GM21528 (cell line): ENCODE results near the gene OTUD5.

Experiments used
- ATAC-seq: cut with Tn5 transposase; IDR thresholded peaks from one replicate; pipeline ENCODE4 v1.9.1; 2021; ENCODE audit warnings: mild to moderate bottlenecking, moderate library complexity; ENCODE audit not compliant: unreplicated experiment, low FRiP score

OTUD5 gene

DNA sequence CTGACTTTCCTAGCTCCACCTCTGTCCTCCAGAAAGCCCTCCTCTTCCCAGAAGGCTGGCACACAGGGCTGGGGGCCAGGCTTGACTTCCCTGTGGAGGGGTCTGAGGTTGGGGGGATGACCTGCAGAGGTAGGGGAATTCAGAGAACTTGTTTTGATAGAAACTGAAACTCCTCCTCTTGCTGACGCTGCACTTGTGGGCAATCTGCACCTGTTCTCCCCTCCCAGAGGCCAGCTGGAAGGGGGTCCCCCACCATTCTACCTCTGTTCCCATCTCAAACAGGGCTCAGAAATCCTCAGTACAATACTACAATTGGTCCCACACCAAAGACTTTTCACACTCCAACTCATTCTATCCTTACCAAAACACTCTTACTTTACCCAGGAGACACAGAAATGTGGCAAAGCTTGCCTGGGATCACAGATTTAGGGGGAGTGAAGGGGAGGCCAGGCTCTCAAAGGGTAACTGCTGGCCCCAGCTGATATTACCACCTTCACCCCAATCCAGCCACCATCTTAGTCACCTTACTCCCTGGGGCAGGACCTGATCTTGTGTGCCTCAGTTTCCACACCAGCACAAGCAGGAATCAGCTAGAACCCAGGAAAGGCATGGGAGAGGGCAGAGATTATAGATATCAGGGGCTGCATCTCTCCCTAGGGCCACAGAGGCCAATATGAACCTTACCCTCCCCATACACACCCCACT lies 18.5 kb downstream of the OTUD5 start:
- ATAC-seq = peak; percentile 44

- peak; percentile 54 for ATAC-seq
Measured at GRCh38 chrX:48937054-48937907, 20.1 kb downstream of the OTUD5 start.

- ATAC-seq = peak; percentile 7
Measured at GRCh38 chrX:48936429-48937053, 20.9 kb downstream of the OTUD5 start.

- ATAC-seq = no peak
Measured at GRCh38 chrX:48935301-48935670, 22.1 kb downstream of the OTUD5 start.

DNA sequence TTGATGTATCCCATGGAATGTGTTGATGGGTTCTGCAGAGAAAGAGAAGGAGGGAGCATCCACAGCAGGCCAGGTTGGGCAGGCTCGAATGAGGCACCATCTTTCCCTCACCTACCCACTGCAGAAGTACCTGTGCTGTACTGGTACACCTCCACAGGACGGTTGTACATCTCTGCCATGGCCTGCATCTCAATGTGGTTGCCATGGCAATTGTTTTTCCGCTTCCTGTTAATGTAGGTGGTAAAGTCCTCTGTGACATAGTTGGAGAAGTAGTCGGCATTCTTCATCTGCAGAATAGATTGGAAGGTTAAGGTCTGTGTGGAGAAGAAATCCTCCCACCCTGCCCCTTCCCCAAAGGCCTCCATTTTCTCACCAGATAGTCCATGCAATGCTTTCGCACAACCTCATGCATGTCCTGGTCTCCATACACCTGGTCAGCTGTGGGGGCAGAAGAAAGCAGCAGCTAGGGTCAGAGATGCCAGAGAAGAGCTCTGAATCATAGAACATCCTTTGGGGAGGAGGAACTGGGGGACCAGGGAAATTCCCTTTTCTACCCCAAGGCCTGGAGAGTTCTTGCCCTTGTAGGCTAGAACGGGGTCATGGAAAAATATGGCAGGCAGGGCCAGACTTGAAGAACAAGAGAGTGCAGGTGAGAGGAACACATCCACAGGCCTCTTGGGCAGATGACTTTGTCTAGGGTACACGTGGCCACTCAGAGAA lies 22.7 kb downstream of the OTUD5 start:
- ATAC-seq = no peak

- ATAC-seq = no peak
Measured at GRCh38 chrX:48933757-48934156, 23.6 kb downstream of the OTUD5 start.

GRCh38 chrX:48927736-48928382 lies 29.5 kb downstream of the OTUD5 start:
- no peak for ATAC-seq

DNA sequence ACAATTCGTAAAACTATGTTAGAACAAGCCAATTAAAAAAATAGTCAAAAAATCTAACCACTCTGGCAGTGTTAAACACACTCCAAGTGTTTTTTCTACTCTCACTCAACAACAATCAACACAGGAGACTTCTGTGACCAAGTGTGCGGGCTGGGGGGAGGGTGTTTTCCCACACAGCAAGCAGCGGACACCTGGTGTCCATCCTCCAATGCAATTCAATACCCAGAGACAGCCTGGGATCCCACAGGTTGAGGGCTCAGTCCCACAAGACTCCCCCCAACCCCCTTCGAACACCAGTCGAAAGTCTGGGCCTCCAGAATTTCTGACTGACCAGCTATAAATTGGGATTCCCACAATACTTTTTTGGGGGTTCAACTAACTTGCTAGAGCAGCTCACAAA lies 30.3 kb downstream of the OTUD5 start:
- ATAC-seq = no peak

DNA sequence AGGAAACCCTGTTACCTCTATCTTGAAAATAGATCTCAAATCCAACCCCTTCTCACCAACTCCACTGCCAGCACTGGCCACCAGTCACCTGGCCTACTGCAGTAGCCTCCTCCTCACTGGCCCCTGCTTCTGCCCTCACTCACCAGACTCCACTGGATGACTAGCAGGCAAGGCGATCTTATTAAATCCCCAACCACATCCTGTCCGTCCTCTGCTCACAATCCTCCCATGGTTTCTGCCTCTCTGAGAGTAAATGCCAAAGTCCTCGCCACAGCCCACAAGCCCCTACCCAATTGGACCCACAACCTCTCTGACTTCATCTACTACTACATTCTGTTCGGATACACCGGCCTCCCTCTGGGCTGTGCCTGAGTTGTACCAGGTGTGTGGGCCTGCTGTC lies 33.1 kb downstream of the OTUD5 start:
- ATAC-seq = no peak

- no peak for ATAC-seq
Measured at GRCh38 chrX:48923771-48924170, 33.6 kb downstream of the OTUD5 start.

GRCh38 chrX:48920718-48921104 lies 36.7 kb downstream of the OTUD5 start:
- no peak for ATAC-seq

GRCh38 chrX:48919947-48920717 lies 37.3 kb downstream of the OTUD5 start:
- ATAC-seq = no peak

- no peak for ATAC-seq
Measured at GRCh38 chrX:48919360-48919841, 38.0 kb downstream of the OTUD5 start.

- ATAC-seq = peak; percentile 73
Measured at GRCh38 chrX:48918643-48919340, 38.6 kb downstream of the OTUD5 start, which contains the start of gene PIM2. Gene PIM2 (minus strand): TSS chrX:48919024. CDS start chrX:48918834, 190 bp downstream.

- ATAC-seq = no peak
Measured at GRCh38 chrX:48918301-48918642, 39.1 kb downstream of the OTUD5 start.

- peak; percentile 34 for ATAC-seq
Measured at GRCh38 chrX:48917139-48918001, 40.0 kb downstream of the OTUD5 start.

DNA sequence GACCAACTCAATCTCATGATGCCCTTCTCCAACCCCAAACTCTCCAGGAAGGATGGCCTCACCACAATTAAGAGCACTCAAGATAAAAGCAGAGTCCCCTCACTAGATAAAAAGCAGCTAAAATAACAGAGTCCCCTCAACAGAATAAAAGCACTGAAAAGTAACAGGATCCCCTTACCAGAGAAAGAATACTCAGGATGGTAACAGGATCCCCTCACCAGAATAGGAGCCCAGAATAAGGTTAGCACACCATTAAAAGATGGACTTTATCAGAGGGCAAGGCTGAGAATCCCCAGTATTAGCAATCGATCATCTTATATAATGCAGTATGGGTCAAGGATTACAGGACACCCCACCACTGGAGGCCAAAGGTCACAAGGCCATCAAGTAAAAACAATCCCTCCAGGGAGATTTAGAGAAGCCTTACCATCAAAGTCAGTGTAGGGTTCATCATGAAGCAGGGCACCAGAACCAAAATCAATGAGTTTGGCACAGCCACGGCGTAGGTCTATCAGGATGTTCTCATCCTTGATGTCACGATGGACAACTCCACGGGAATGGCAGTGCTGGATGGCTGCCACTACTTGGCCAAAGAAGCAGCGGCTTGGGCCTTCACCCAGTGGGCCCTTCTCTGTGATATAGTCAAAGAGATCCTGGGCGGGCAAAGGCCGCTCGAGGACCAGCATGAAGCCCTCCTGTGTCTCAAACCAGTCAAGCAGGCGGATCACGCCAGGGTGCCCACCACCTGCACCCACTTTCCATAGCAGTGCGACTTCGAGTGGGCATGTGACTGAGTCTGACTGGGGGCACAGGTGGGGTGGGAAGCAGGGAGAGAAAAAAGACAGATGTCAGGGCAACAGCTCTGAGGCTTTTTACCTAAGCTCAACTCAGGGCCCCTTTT lies 42.6 kb downstream of the OTUD5 start:
- no peak for ATAC-seq
